Breast epithelium (tissue), 4 donors: ENCODE results near the gene TENM4. TPM values are rescaled to one million over a fixed set of nuclear protein-coding genes. Genes with fewer than 3 reads are reported as not detected.

ENCODE experiments used
- DNase-seq, 2 donors: peaks; one replicate each; pipeline ENCODE4 v3.0.0-alpha.2; 2019; ENCODE audit warnings: low spot score in 2 of 2
- H3K27ac ChIP-seq, 2 donors: fragments of 200-600 bp; sonication (generic) in 1 of 2; one replicate each; pipeline ENCODE4 v1.5.1; 2016 to 2019; ENCODE audit warnings: mild to moderate bottlenecking in 1 of 2
- H3K27me3 ChIP-seq, 2 donors: fragments of 200-600 bp; sonication (generic) in 1 of 2; one replicate each; pipeline versions ENCODE4 v1.5.1 to v1.6.0; 2017 to 2019; ENCODE audit warnings: control low read depth in 1 of 2, mild to moderate bottlenecking in 1 of 2
- H3K36me3 ChIP-seq: fragments of 200-600 bp; one replicate; pipeline ENCODE4 v1.5.1; 2019
- H3K4me1 ChIP-seq, 2 donors: fragments of 200-600 bp; sonication (generic); one replicate each; pipeline ENCODE4 v1.5.1; 2016 to 2019; ENCODE audit warnings: control low read depth in 1 of 2
- H3K4me3 ChIP-seq, 3 donors: fragments of 200-600 bp; sonication (generic); 1 replicate in 2 of 3; 2 replicates in 1 of 3; pipeline ENCODE4 v1.5.1; 2016 to 2019; ENCODE audit warnings: mild to moderate bottlenecking in 3 of 3, moderate library complexity in 2 of 3
- H3K9me3 ChIP-seq, 2 donors: fragments of 200-600 bp; sonication (generic) in 1 of 2; one replicate each; pipeline ENCODE4 v1.5.1; 2016 to 2019; ENCODE audit warnings: control low read depth in 1 of 2
- CTCF ChIP-seq, 3 donors: fragments of 450-650 bp; IDR thresholded peaks; one replicate each; pipeline ENCODE4 v1.5.1; 2016 to 2017; ENCODE audit warnings: antibody characterized with exemption in 3 of 3, mild to moderate bottlenecking in 3 of 3, moderate library complexity in 3 of 3
- POLR2A ChIP-seq: fragments of 450-650 bp; IDR thresholded peaks from one replicate; pipeline ENCODE4 v1.6.1; 2016; ENCODE audit warnings: antibody characterized with exemption, mild to moderate bottlenecking, moderate library complexity
- POLR2AphosphoS5 ChIP-seq, 3 donors: sonication (generic); formaldehyde crosslinking; IDR thresholded peaks; one replicate each; pipeline ENCODE4 v1.6.1; 2017; ENCODE audit warnings: antibody characterized with exemption in 3 of 3
- intact Hi-C: fragments of 100-400 bp; cut with DNase I; formaldehyde crosslinking; loops from one replicate; pipeline ENCODE4 v1.15.1; 2023; ENCODE audit warnings: low total_unique reads
- total RNA-seq, 3 donors: library from RNA; depleted of rRNA; stranded (reverse); fragments of >200 nt; gene quantifications; one replicate each; pipeline ENCODE4 v1.1.0, GENCODE V29; 2016

The TENM4 gene
- total RNA-seq, 3 donors from 2014 or later = 0.29 to 7.9 (median 4.8) TPM

- TF ChIP-seq POLR2AphosphoS5 (IDR thresholded peaks at IDR 0.05) (no peak), POLR2A (no peak), CTCF (IDR thresholded peaks at IDR 0.05) (no peak)
- H3K4me1 ChIP-seq = no peaks in the 10 kb centered on the region
- H3K27ac ChIP-seq = no peak overlapping the region
- H3K9me3 ChIP-seq = no peaks in the 10 kb centered on the region
- no peaks in the 10 kb centered on the region for H3K36me3 ChIP-seq
- no peaks in the 10 kb centered on the region for H3K27me3 ChIP-seq
- no peak overlapping the region for H3K4me3 ChIP-seq
- no peak for DNase-seq
- intact Hi-C loops = no loop called here
Observed at GRCh38 chr11:79308429-79308828, 132.4 kb downstream of the TENM4 start.

- H3K27me3 ChIP-seq = no peaks in the 10 kb centered on the region
- H3K36me3 ChIP-seq = no peaks in the 10 kb centered on the region
- intact Hi-C loops = no loop called here
- no peak for TF ChIP-seq POLR2A
- no peak for TF ChIP-seq CTCF (IDR thresholded peaks at IDR 0.05)
- TF ChIP-seq POLR2AphosphoS5 (IDR thresholded peaks at IDR 0.05) = no peak
- no peak for DNase-seq
- no peak overlapping the region for H3K4me3 ChIP-seq
- H3K27ac ChIP-seq = peak overlapping the region; percentile 38 to 61
- H3K4me1 ChIP-seq = no peaks in the 10 kb centered on the region
- H3K9me3 ChIP-seq = no peaks in the 10 kb centered on the region
Observed at GRCh38 chr11:79304599-79305212, 136.1 kb downstream of the TENM4 start.

- H3K27ac ChIP-seq = no peak overlapping the region
- H3K9me3 ChIP-seq = no peaks in the 10 kb centered on the region
- no peak for TF ChIP-seq CTCF (IDR thresholded peaks at IDR 0.05)
- no peak for TF ChIP-seq POLR2A
- TF ChIP-seq POLR2AphosphoS5 (IDR thresholded peaks at IDR 0.05) = no peak
- H3K4me3 ChIP-seq = no peak overlapping the region
- no peak for DNase-seq
- no peaks in the 10 kb centered on the region for H3K4me1 ChIP-seq
- no peaks in the 10 kb centered on the region for H3K27me3 ChIP-seq
- intact Hi-C loops = no loop called here
- no peaks in the 10 kb centered on the region for H3K36me3 ChIP-seq
Observed at GRCh38 chr11:79296141-79296540, 144.7 kb downstream of the TENM4 start.

- no peak for DNase-seq
- Histone ChIP-seq H3K9me3 (no peaks in the 10 kb centered on the region), H3K27ac (no peak overlapping the region), H3K4me1 (no peaks in the 10 kb centered on the region), H3K27me3 (no peaks in the 10 kb centered on the region), H3K4me3 (no peak overlapping the region), H3K36me3 (no peaks in the 10 kb centered on the region)
- intact Hi-C loops = no loop called here
- TF ChIP-seq POLR2A (no peak), POLR2AphosphoS5 (IDR thresholded peaks at IDR 0.05) (no peak), CTCF (IDR thresholded peaks at IDR 0.05) (no peak)
Observed at GRCh38 chr11:79294845-79295731, 145.7 kb downstream of the TENM4 start.

GRCh38 chr11:79291948-79292347 lies 148.9 kb downstream of the TENM4 start:
- Histone ChIP-seq H3K4me3 (no peak overlapping the region), H3K36me3 (no peaks in the 10 kb centered on the region), H3K27ac (no peak overlapping the region), H3K27me3 (no peaks in the 10 kb centered on the region), H3K9me3 (no peaks in the 10 kb centered on the region), H3K4me1 (no peaks in the 10 kb centered on the region)
- intact Hi-C loops = no loop called here
- no peak for DNase-seq
- TF ChIP-seq POLR2A (no peak), POLR2AphosphoS5 (IDR thresholded peaks at IDR 0.05) (no peak), CTCF (IDR thresholded peaks at IDR 0.05) (no peak)
